Astrocyte (in vitro differentiated cells and primary cell): ENCODE measurements around the gene PSMG4. TPM values are rescaled to one million over a fixed set of nuclear protein-coding genes. Genes with fewer than 3 reads are reported as not detected.

Experiments used
- DNase-seq: peaks from one replicate; pipeline ENCODE4 v3.0.0-alpha.2; 2010; ENCODE audit warnings: low read depth
- FAIRE-seq: peaks from 2 replicates; lab custom pipeline; 2011; peaks lifted over from hg19 to GRCh38; lab: Jason Lieb, UNC
- H2AFZ ChIP-seq: 2 replicates; pipeline ENCODE4 v1.6.0; 2012; ENCODE audit warnings: low read depth, low read length, inconsistent platforms
- H3K27ac ChIP-seq: 2 replicates; pipeline ENCODE4 v1.5.1; 2011; ENCODE audit warnings: low read depth, low read length, inconsistent platforms
- H3K27me3 ChIP-seq: 2 replicates; pipeline ENCODE4 v1.6.0; 2011; ENCODE audit warnings: low read length, inconsistent platforms; ENCODE audit not compliant: insufficient read depth
- H3K36me3 ChIP-seq: 2 replicates; pipeline ENCODE4 v1.5.1; 2011; ENCODE audit warnings: low read length, inconsistent platforms; ENCODE audit not compliant: insufficient read depth
- H3K4me1 ChIP-seq: 2 replicates; pipeline ENCODE4 v1.5.1; 2011; ENCODE audit warnings: low read length, inconsistent platforms; ENCODE audit not compliant: insufficient read depth
- H3K4me2 ChIP-seq: 2 replicates; pipeline ENCODE4 v1.6.0; 2012; ENCODE audit warnings: low read length, inconsistent platforms
- H3K4me3 ChIP-seq: 2 replicates; pipeline ENCODE4 v1.5.1; 2011; ENCODE audit warnings: low read depth, mild to moderate bottlenecking, low read length, inconsistent platforms; ENCODE audit not compliant: insufficient read depth
- H3K79me2 ChIP-seq: 2 replicates; pipeline ENCODE4 v1.6.0; 2012; ENCODE audit warnings: mild to moderate bottlenecking, low read length, inconsistent platforms; ENCODE audit not compliant: insufficient read depth
- H3K9ac ChIP-seq: 2 replicates; pipeline ENCODE4 v1.6.0; 2012; ENCODE audit warnings: mild to moderate bottlenecking, low read length, inconsistent platforms
- H3K9me3 ChIP-seq: 2 replicates; pipeline ENCODE4 v1.5.1; 2012; ENCODE audit warnings: low read depth, mild to moderate bottlenecking, low read length, inconsistent platforms; ENCODE audit not compliant: insufficient read depth
- H4K20me1 ChIP-seq: 2 replicates; pipeline ENCODE4 v1.6.0; 2012; ENCODE audit warnings: low read length, inconsistent platforms; ENCODE audit not compliant: insufficient read depth
- H3K27ac Mint-ChIP-seq: one replicate; pipeline ENCODE4 v1.8.0; 2021; ENCODE audit warnings: mild to moderate bottlenecking, mixed read lengths; ENCODE audit not compliant: unreplicated experiment
- H3K27me3 Mint-ChIP-seq: one replicate; pipeline ENCODE4 v1.8.0; 2021; ENCODE audit warnings: low read depth, mixed read lengths; ENCODE audit not compliant: unreplicated experiment
- H3K36me3 Mint-ChIP-seq: one replicate; pipeline ENCODE4 v1.8.0; 2021; ENCODE audit warnings: low read depth, mixed read lengths; ENCODE audit not compliant: unreplicated experiment
- H3K4me1 Mint-ChIP-seq: one replicate; pipeline ENCODE4 v1.8.0; 2021; ENCODE audit warnings: low read depth, mixed read lengths; ENCODE audit not compliant: unreplicated experiment
- H3K4me3 Mint-ChIP-seq: one replicate; pipeline ENCODE4 v1.8.0; 2021; ENCODE audit warnings: mild to moderate bottlenecking, moderate library complexity, mixed read lengths; ENCODE audit not compliant: unreplicated experiment
- H3K9me3 Mint-ChIP-seq: one replicate; pipeline ENCODE4 v1.8.0; 2021; ENCODE audit warnings: mild to moderate bottlenecking, mixed read lengths; ENCODE audit not compliant: unreplicated experiment
- CTCF ChIP-seq: IDR thresholded peaks from 2 replicates; pipeline ENCODE4 v1.5.1; 2011; ENCODE audit warnings: low read depth, mild to moderate bottlenecking, inconsistent platforms, low read length, moderate library complexity; ENCODE audit not compliant: insufficient read depth
- EZH2 ChIP-seq: IDR thresholded peaks from 2 replicates; pipeline ENCODE4 v1.6.1; 2012; ENCODE audit warnings: mild to moderate bottlenecking, low read length, inconsistent platforms; ENCODE audit not compliant: insufficient read depth
- total RNA-seq: library from RNA; stranded (reverse); gene quantifications from 2 replicates; pipeline ENCODE4 v1.2.1, GENCODE V29; 2021

PSMG4 gene
- total RNA-seq, 1 donor from 2014 or later, result 23.4 TPM

- H3K9me3 ChIP-seq, result no peaks in the 10 kb centered on the region
- H3K27me3 ChIP-seq, result no peaks in the 10 kb centered on the region
- Mint-ChIP-seq H3K9me3 (no peaks in the 10 kb centered on the region), H3K4me3 (no peak overlapping the region), H3K36me3 (peaks cover 2% of the 10 kb centered on the region), H3K27ac (no peak overlapping the region), H3K4me1 (peaks cover 15% of the 10 kb centered on the region), H3K27me3 (no peaks in the 10 kb centered on the region)
- H3K36me3 ChIP-seq, result peaks cover 12% of the 10 kb centered on the region
- TF ChIP-seq EZH2 (no peak), CTCF (no peak)
- no peak overlapping the region for H3K4me2 ChIP-seq
- peaks cover 81% of the 10 kb centered on the region for H3K79me2 ChIP-seq
- H4K20me1 ChIP-seq, result peaks cover 66% of the 10 kb centered on the region
- no peak overlapping the region for H3K4me3 ChIP-seq
- no peak for FAIRE-seq
- no peak for DNase-seq
- H3K9ac ChIP-seq, result no peak overlapping the region
- peaks cover 11% of the 10 kb centered on the region for H3K4me1 ChIP-seq
- H3K27ac ChIP-seq, result no peak overlapping the region
- H2AFZ ChIP-seq, result no peak overlapping the region
Observed at GRCh38 chr6:3263096-3263495, 4.3 kb downstream of the PSMG4 start.

- no peaks in the 10 kb centered on the region for H3K27me3 Mint-ChIP-seq
- no peak for FAIRE-seq
- peaks cover 79% of the 10 kb centered on the region for H3K79me2 ChIP-seq
Observed at GRCh38 chr6:3264356-3264755, 5.6 kb downstream of the PSMG4 start.

More at GRCh38 chr6:3264356-3264755, 5.6 kb downstream of the PSMG4 start:
- no peaks in the 10 kb centered on the region for H3K9me3 Mint-ChIP-seq
- TF ChIP-seq CTCF (no peak), EZH2 (no peak)
- no peaks in the 10 kb centered on the region for H3K9me3 ChIP-seq
- no peak overlapping the region for H2AFZ ChIP-seq
- no peaks in the 10 kb centered on the region for H3K27me3 ChIP-seq
- H3K27ac ChIP-seq, result no peak overlapping the region
- H3K4me1 ChIP-seq, result peaks cover 11% of the 10 kb centered on the region
- DNase-seq, result no peak
- peaks cover 2% of the 10 kb centered on the region for H3K36me3 Mint-ChIP-seq
- no peak overlapping the region for H3K4me3 ChIP-seq
- H3K27ac Mint-ChIP-seq, result no peak overlapping the region
- no peak overlapping the region for H3K4me2 ChIP-seq
- H4K20me1 ChIP-seq, result peaks cover 73% of the 10 kb centered on the region
- H3K36me3 ChIP-seq, result peaks cover 12% of the 10 kb centered on the region
- H3K9ac ChIP-seq, result no peak overlapping the region
- peaks cover 15% of the 10 kb centered on the region for H3K4me1 Mint-ChIP-seq
- H3K4me3 Mint-ChIP-seq, result no peak overlapping the region
